Epithelial cell of esophagus (primary cell): ENCODE measurements around the gene FILIP1L.

ENCODE experiments used
- DNase-seq: peaks from one replicate; pipeline ENCODE4 v3.0.0; 2010; ENCODE audit warnings: low read depth
- H3K4me3 ChIP-seq: 2 replicates; pipeline ENCODE4 v1.5.1; 2011; ENCODE audit warnings: mild to moderate bottlenecking, low read length, control low read depth
- CTCF ChIP-seq: IDR thresholded peaks from 2 replicates; pipeline ENCODE4 v1.5.1; 2011; ENCODE audit warnings: low read depth, mild to moderate bottlenecking, low read length, control low read depth, inconsistent platforms; ENCODE audit not compliant: insufficient read depth; ENCODE audit errors: missing control alignments

FILIP1L gene

GRCh38 chr3:100114413-100115030 is at the start of gene FILIP1L:
TSS of gene FILIP1L (minus strand) at chr3:100114501.
- no peak for TF ChIP-seq CTCF
- no peak within 1 kb of the TSS for H3K4me3 ChIP-seq
- no peak for DNase-seq

GRCh38 chr3:100163787-100164186 is 49.5 kb upstream of the FILIP1L start:
- H3K4me3 ChIP-seq = no peak overlapping the region
- DNase-seq = no peak
- no peak for TF ChIP-seq CTCF

- TF ChIP-seq CTCF = no peak
- no peak for DNase-seq
- H3K4me3 ChIP-seq = no peak overlapping the region
Observed at GRCh38 chr3:100160521-100160920, 46.2 kb upstream of the FILIP1L start.

GRCh38 chr3:100159331-100160153 is 45.2 kb upstream of the FILIP1L start:
- H3K4me3 ChIP-seq = no peak overlapping the region
- DNase-seq = peak; percentile 20
- no peak for TF ChIP-seq CTCF

GRCh38 chr3:100158918-100159330 is 44.6 kb upstream of the FILIP1L start:
- DNase-seq = no peak
- no peak overlapping the region for H3K4me3 ChIP-seq
- TF ChIP-seq CTCF = no peak

- H3K4me3 ChIP-seq = no peak overlapping the region
- no peak for DNase-seq
- no peak for TF ChIP-seq CTCF
Observed at GRCh38 chr3:100157685-100158084, 43.4 kb upstream of the FILIP1L start.
